WTC11 (cell line): ENCODE measurements around the gene LPCAT1.
"Not testable (repeated sequence)": the region's sequence is repeated elsewhere in the genome, so short reads cannot be mapped to it uniquely, and the experiment has no call there.

Experiments
- ATF3 ChIP-seq: sonication (generic); formaldehyde crosslinking; conservative IDR thresholded peaks from 2 replicates; pipeline ENCODE4 v1.8.1; 2022; ENCODE audit warnings: mild to moderate bottlenecking, missing genetic modification reagents
- ATF6 ChIP-seq: sonication (generic); formaldehyde crosslinking; IDR thresholded peaks from 2 replicates; pipeline ENCODE4 v1.8.1; 2023; ENCODE audit warnings: mild to moderate bottlenecking, missing genetic modification reagents
- CTCF ChIP-seq: fragments of 200-600 bp; IDR thresholded peaks from 2 replicates; pipeline ENCODE4 v1.8.0; 2022; ENCODE audit warnings: antibody characterized with exemption
- E2F1 ChIP-seq: sonication (generic); formaldehyde crosslinking; IDR thresholded peaks from 2 replicates; pipeline ENCODE4 v1.8.0; 2022; ENCODE audit warnings: mild to moderate bottlenecking, missing genetic modification reagents
- ESRRA ChIP-seq: sonication (generic); formaldehyde crosslinking; IDR thresholded peaks from 2 replicates; pipeline ENCODE4 v1.8.1; 2022; ENCODE audit warnings: mild to moderate bottlenecking, missing genetic modification reagents, borderline replicate concordance
- NFYB ChIP-seq: sonication (generic); formaldehyde crosslinking; conservative IDR thresholded peaks from 2 replicates; pipeline ENCODE4 v1.8.0; 2022; ENCODE audit warnings: low read depth, missing genetic modification reagents
- PRDM15 ChIP-seq: sonication (generic); formaldehyde crosslinking; IDR thresholded peaks from 2 replicates; pipeline ENCODE4 v1.8.0; 2022; ENCODE audit warnings: missing genetic modification reagents
- STAT6 ChIP-seq: sonication (generic); formaldehyde crosslinking; conservative IDR thresholded peaks from 2 replicates; pipeline ENCODE4 v1.8.1; 2023; ENCODE audit warnings: mild to moderate bottlenecking, low read depth, missing genetic modification reagents, moderate library complexity

GRCh38 chr5:1475544-1475900 is 48.2 kb downstream of the LPCAT1 start:
- not testable (repeated sequence) for TF ChIP-seq CTCF; PRDM15 (CRISPR knock-in tag); ATF3; STAT6; NFYB (CRISPR knock-in tag); ATF6 (CRISPR knock-in tag); ESRRA (CRISPR knock-in tag); E2F1 (CRISPR knock-in tag)
